Endothelial cell of umbilical vein (primary cell): ENCODE measurements around the gene CAMSAP1.

ENCODE experiments used
- CTCF ChIP-seq, 2 donors: IDR thresholded peaks; 1 replicate in 1 of 2; 2 replicates in 1 of 2; pipeline ENCODE4 v1.5.1; 2011; ENCODE audit warnings: low read length in 2 of 2, mild to moderate bottlenecking in 2 of 2, moderate library complexity in 2 of 2, control low read depth in 1 of 2, inconsistent platforms in 1 of 2, low read depth in 1 of 2; ENCODE audit not compliant: insufficient read depth in 1 of 2; ENCODE audit errors: extremely low read depth in 1 of 2
- EZH2 ChIP-seq: IDR thresholded peaks from 2 replicates; pipeline ENCODE4 v1.6.1; 2012; ENCODE audit warnings: borderline replicate concordance, low read depth, mild to moderate bottlenecking, moderate library complexity, low read length, inconsistent platforms; ENCODE audit not compliant: severe bottlenecking
- POLR2A ChIP-seq: IDR thresholded peaks from 2 replicates; pipeline ENCODE4 v1.6.1; 2012; ENCODE audit warnings: low read depth, mild to moderate bottlenecking, control low read depth, low read length
- POLR2AphosphoS5 ChIP-seq: IDR thresholded peaks from 2 replicates; pipeline ENCODE4 v1.6.1; 2012; ENCODE audit warnings: low read depth, mild to moderate bottlenecking, control low read depth, low read length, moderate library complexity; ENCODE audit not compliant: insufficient read depth

GRCh38 chr9:135901826-135902225 lies 5.5 kb downstream of the CAMSAP1 start:
- TF ChIP-seq CTCF (IDR thresholded peaks at IDR 0.05; ENCODE audit: extremely low read depth in 1 of 2, insufficient read depth in 1 of 2, low read depth in 1 of 2, low read length in 2 of 2) (no peak), EZH2 (no peak), POLR2A (no peak), POLR2AphosphoS5 (no peak)
